GM19328 (cell line): ENCODE results near the gene CFAP58.

ENCODE experiments used
- ATAC-seq: cut with Tn5 transposase; IDR thresholded peaks from one replicate; pipeline ENCODE4 v1.9.1; 2021; ENCODE audit warnings: mild to moderate bottlenecking, moderate library complexity; ENCODE audit not compliant: unreplicated experiment

Gene CFAP58

GRCh38 chr10:104333728-104334373, 19.8 kb upstream of the CFAP58 start:
- ATAC-seq = no peak

DNA sequence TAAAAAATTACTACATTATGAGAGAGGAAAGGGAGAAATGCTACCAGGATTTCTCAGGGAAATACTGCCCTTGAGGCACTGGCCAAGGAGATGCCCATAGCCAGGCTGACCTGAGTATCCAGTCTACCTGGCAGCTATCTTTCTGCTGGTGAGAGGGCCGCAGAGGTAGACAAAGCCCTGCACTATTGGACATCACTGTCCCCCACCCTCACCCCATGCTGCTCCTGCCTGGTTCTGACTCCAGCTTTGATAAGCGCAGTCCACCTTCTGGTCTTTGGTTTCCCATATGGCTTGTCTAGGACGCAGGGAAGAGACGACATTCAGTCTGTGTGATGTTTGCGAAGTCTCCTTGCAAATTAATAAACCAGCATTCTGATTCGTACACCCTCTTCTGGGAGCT, 19.1 kb upstream of the CFAP58 start:
- ATAC-seq = no peak

DNA sequence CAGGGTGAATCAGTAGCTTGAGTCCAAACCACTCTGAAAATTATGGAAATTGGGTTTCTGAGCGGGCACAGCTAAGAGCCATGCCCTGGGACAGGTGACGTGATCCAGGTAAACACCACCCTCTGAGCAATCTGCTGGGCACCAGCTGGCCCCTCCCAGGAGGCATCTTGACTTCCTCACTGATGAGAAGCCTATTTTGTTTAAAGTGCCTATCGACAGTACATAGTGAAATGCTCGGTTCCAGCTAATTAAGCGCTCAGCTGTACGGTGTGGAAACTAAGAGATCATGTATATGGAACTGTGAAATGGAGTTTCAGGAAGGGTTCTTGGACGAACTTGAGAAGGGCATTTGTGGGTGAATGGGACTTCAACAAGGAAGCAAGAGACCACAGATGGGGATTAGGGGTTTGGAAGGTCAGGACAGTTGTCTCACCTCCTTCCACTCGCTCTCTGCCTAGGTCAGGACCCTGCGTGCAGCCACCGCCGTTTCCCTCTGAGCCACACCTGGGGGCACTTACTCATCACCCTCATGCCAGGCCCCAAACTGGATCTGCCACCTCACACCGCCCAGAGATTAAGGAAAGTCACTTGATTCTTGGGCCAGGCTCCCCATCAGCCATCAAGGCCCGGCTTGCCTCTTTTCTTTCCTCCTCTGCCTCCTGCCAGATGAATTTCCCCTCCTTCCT, 18.5 kb upstream of the CFAP58 start:
- no peak for ATAC-seq

DNA sequence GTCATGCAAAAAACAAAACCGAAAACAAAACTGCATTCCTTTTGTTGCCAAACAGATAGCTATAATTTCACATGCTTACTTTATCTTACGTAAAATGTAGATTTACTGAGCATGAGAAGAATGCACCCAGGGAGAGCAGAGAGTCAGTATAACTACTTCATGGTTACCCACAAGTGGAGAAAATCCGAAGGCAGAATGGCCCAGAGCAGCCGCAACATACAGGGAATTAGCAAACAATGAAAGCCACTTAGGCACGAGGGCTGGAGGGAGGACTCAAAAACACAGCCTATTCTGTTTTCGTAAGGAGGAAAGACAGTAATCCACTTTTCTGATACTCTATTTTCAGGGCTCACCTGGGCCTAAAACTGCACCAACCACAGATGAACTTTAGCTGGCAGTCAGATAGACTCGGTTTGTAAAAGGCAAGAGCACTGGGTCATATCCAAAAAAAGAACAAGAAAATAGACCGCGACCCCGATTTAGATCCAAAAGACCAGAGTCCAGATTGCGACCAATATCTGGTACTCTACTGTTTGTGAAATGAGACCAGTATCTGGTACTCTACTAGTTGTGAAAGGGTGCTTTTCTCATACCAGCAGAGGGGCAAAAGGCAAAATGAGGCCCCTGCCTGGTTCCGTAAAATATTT, 16.7 kb upstream of the CFAP58 start:
- ATAC-seq = no peak

- ATAC-seq = peak; percentile 37
These were observed 16.1 kb upstream of the CFAP58 start for GRCh38 chr10:104337521-104337984.

- ATAC-seq = peak; percentile 68
These were observed 15.5 kb upstream of the CFAP58 start, which contains the start of gene ITPRIP for GRCh38 chr10:104337985-104338735. TSS of gene ITPRIP (minus strand) at chr10:104338465. CDS start at chr10:104316051, 22,414 bp downstream.

GRCh38 chr10:104339469-104340110, 14.0 kb upstream of the CFAP58 start:
- ATAC-seq = no peak

GRCh38 chr10:104340111-104340526, 13.5 kb upstream of the CFAP58 start:
- no peak for ATAC-seq

GRCh38 chr10:104340641-104341040, 13.0 kb upstream of the CFAP58 start:
- no peak for ATAC-seq

DNA sequence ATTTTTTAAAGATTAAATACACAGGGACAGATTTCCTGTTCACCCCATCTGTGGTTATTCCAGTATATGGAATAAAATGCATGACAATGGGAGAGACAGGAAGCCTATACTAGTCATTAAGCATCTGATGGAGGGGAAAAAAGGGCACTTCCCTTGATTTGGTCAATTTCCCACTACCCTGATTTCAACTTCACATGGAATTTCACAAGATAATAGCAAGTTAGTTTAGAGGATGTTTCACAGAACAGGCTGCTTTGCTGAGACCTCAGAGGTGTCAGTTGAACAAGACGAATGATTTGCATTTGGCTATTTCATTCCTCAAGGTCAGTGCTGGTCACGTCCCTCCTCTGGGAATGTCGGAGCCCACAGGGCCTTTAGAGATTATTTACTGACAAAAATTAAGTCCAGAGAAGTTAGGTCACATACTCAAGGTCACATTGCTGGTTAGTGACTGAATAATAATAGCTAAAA, 10.7 kb upstream of the CFAP58 start:
- no peak for ATAC-seq

GRCh38 chr10:104344219-104344618, 9.4 kb upstream of the CFAP58 start:
- no peak for ATAC-seq

DNA sequence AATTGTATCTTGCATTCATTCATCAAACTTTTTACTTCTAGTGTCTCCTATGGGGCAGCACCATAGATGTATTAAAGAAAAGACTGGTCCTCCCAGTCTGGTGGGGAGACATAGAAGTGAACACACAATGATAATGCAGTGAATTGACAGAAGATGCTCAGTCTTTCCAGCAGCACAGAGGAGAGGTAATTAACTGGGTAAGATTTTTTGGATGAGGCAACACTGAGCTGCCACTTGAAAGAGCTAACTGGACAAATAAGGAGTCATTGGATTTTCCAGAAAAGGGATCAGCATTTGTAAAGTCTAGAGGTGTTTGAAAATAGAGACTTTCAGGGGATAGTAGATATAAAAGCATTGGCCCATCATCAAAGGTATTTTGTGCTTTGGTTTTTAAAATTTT, 8.1 kb upstream of the CFAP58 start:
- no peak for ATAC-seq

GRCh38 chr10:104345941-104346340, 7.7 kb upstream of the CFAP58 start:
- no peak for ATAC-seq

DNA sequence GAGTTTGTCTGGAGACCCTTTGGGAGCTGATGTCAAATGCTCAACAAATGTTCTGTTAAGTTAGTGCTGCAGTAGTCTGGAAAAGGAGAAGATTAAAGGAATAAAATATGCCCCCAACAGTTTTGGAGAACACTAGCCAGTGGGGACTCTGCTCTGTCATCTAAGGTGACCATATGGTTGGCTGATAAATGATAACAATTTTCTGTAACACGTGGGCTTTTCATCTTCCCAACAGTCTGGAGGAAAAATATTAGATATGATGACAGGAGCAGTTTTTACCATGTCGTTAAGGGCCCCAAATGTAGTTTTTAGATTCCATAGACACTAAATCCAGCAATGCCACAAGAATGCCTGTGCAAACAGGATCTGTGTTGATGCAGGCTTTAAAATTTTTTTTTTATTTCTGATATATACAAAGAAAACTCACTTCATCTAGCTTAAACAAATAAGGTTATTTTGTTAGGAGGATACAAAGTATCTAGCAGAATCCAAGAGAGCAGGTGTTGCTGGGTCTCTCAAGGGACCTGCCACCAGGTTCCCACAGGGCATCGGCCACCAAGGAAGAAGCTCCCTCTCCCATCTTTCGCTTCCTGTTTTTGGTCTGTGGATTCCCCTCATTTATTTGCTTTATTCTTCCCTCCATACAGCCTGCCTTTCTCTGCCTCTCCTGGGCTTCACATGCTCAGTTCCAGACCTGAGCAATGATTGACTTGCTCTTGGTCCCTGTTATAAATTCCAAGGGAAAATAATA, 6.2 kb upstream of the CFAP58 start:
- no peak for ATAC-seq

DNA sequence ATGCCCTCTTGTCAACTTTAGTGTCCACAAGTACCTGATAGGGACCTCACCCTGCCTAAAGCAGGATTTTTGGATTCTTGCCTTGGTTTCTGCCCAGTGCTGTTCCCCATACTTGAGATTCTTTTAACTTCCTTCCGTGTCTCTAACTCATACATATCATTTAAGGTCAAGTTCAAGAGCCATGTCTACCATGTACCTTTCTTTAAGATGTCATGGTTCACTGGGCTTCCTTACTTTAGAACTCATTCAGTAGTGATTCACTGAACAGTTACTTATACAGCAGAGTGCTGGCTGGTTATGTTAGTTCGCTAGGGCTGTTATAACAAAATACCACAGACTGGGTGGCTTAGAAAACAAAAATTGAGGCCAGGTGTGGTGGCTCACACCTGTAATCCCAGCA, 5.0 kb upstream of the CFAP58 start:
- no peak for ATAC-seq

GRCh38 chr10:104349623-104350126, 4.0 kb upstream of the CFAP58 start:
- ATAC-seq = peak; percentile 37

GRCh38 chr10:104350127-104350635, 3.5 kb upstream of the CFAP58 start:
- peak; percentile 37 for ATAC-seq

- ATAC-seq = no peak
These were observed 2.5 kb upstream of the CFAP58 start for GRCh38 chr10:104351061-104351702.

DNA sequence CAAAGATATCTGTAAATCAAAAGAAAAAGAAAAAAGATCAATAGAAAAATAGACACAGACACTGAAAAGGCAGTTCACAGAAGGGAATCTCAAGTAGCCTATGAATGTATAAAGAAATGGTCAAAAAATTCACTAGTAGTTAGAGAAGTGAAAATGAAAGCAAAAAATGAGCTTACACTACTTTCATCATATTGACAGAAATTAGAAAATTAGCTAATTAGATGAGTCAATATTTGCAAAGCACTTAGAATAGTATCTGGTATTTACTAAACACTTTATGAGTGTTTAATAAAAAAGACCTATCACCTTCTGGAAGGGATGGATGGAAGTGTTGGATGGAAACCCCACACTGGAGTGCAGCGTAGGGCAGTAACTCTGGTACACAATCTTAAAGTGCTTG, 1.7 kb upstream of the CFAP58 start:
- no peak for ATAC-seq
